GM19397 (cell line): ENCODE data around the gene THOP1.

Experiments
- ATAC-seq: cut with Tn5 transposase; IDR thresholded peaks from one replicate; pipeline ENCODE4 v1.9.1; 2021; ENCODE audit warnings: mild to moderate bottlenecking, moderate library complexity; ENCODE audit not compliant: unreplicated experiment

The THOP1 gene

DNA sequence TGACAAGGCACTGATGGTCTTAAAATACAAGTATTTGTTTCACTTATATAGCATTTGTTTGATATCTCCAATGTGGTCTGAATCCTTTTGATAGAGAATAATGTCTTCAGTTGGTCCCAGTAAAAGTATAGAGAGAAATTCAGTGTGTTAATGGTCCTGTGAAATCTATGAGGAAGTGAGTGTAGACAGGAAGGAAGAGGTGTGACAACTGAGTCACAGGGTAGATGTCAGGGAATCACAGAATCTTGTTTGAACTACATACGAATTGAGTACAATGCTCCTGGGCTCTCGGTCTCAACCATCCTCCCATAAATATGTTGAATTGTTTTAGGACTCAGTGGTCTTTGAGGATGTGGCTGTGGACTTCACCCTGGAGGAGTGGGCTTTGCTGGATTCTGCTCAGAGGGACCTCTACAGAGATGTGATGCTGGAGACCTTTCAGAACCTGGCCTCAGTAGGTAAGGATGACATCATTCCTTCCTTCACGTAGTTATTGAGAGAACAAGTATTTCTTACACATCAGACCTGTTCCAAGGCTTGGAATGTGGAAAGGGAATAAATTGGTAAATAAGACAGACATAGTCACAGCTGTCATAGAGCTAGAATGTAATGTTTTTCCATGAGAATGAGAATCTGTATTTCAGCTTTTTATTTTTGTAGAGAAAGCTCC is 65.1 kb downstream of the THOP1 start:
- ATAC-seq, result no peak

DNA sequence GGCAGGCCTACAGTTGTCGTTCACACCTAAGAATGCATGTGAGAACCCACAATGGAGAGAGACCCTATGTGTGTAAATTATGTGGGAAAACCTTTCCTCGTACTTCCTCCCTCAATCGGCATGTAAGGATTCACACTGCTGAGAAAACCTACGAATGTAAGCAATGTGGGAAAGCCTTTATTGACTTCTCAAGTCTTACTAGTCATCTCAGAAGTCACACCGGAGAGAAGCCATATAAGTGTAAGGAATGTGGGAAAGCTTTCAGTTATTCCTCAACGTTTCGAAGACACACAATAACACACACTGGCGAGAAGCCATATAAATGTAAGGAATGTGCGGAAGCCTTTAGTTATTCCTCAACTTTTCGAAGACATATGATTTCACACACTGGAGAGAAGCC is 67.3 kb downstream of the THOP1 start:
- ATAC-seq, result no peak

DNA sequence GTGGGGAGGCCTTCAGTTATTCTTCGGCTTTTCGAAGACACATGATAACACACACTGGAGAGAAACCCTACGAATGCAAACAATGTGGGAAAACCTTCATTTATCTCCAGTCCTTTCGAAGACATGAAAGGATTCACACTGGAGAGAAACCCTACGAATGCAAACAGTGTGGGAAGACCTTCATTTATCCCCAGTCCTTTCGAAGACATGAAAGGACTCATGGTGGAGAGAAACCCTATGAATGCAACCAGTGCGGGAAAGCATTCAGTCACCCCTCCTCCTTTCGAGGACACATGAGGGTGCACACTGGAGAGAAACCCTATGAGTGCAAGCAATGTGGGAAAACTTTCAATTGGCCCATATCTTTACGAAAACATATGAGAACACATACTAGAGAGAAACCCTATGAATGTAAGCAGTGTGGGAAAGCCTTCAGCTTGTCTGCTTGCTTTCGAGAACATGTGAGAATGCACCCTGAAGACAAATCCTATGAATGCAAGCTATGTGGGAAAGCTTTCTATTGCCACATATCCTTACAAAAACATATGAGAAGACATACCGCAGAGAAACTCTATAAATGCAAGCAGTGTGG is 67.8 kb downstream of the THOP1 start:
- no peak for ATAC-seq

DNA sequence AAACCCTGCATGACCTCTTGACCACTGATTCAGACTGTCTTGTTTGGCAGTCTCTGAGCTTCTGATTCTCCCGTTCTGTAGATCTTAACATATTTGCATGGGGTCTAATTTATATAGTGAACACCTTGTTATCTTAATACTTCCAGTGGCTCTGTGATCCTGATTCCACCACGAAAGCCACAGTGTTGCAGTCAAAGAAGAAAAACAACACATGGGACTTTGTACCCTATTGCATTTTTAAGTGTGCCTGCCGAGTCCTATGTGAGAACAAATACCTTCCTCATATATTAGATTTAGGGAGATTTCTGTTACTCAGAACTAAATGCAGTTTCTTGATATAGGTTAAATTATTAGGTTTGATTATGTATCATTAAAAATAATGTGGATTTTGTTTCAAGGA is 69.5 kb downstream of the THOP1 start:
- no peak for ATAC-seq

DNA sequence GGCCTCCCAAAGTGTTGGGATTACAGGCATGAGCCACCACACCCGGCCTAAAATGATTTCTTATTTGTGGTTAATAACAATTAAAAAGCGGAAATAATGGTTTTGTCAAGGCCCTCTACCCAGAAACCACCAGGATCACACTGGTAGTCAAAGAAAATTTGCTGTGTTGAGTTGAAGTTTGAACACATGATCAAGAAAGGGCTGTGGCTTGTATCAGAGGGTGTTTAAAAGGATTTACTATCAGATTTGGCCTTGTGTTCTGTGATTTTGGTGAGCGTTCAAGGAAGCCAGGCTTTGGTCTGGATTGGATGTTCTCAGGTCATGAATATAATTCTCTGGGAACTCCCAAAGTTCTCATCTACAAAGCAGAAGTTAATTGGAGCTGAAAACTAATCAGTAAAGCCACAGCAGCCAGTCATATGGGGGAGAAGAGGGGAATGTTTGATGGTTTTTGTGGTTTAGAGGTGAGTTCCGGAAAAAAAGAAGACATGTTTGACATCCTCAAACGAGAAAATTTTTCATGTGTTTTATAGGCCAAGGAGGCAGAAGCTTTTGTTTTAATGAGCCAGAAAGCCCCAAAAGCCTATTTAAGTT is 71.3 kb downstream of the THOP1 start:
- ATAC-seq, result no peak

DNA sequence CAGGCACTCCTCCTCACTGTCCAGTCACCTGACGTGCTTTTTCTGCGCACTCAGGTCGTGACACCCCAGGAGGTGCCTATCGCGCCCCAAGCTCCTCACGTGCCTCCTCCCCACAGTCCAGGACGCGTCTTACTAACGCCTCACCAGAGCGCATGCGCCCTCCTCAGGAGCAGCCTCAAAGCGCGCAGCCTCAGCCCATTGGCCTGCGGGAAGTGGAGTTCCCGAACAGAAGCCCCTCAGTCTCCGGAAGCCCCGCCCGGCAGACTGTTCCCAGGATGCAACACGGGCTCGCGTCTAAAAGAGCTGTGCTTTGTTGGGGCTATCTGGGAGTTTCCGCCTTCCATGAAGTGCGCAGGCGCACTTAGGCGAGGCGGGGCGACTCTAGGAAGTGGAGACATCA is 73.6 kb downstream of the THOP1 start:
- no peak for ATAC-seq

DNA sequence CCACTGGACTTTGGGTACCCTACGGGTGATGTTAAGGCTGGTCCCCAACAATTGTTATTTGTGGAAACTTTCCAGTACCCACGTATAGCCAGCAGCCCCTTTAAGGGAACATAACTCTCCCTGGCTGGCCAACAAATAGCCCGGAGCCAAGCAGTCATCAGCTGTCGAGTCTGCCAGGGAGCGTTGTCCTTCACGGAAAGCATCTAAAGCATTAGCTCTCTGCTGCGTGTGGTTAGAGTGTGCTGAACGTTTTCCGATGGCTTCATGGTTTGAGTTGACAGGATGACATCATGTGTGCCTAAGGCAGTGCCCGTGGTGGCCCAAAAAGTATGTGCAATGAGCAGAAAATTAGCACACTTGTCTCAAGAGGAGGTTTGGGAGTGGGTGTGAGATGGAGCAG is 78.5 kb downstream of the THOP1 start:
- no peak for ATAC-seq
